ENCODE data around the gene TAB2. TPM values are rescaled to one million over a fixed set of nuclear protein-coding genes. Genes with fewer than 3 reads are reported as not detected.
"Not testable (repeated sequence)": the region's sequence is repeated elsewhere in the genome, so short reads cannot be mapped to it uniquely, and the experiment has no call there.

The TAB2 gene
- total RNA-seq, 1 donor from 2014 or later = 45.1 TPM

- TF ChIP-seq, protein P1, sequence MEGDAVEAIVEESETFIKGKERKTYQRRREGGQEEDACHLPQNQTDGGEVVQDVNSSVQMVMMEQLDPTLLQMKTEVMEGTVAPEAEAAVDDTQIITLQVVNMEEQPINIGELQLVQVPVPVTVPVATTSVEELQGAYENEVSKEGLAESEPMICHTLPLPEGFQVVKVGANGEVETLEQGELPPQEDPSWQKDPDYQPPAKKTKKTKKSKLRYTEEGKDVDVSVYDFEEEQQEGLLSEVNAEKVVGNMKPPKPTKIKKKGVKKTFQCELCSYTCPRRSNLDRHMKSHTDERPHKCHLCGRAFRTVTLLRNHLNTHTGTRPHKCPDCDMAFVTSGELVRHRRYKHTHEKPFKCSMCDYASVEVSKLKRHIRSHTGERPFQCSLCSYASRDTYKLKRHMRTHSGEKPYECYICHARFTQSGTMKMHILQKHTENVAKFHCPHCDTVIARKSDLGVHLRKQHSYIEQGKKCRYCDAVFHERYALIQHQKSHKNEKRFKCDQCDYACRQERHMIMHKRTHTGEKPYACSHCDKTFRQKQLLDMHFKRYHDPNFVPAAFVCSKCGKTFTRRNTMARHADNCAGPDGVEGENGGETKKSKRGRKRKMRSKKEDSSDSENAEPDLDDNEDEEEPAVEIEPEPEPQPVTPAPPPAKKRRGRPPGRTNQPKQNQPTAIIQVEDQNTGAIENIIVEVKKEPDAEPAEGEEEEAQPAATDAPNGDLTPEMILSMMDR (conservative IDR thresholded peaks at IDR 0.05) = no peak
- no peak for DNase-seq (ENCODE audit: low read depth, low spot score)
- Mint-ChIP-seq H3K36me3 (ENCODE audit: low read depth) (no peaks in the 10 kb centered on the region), H3K27ac (ENCODE audit: unreplicated experiment) (no peak overlapping the region), H3K9me3 (no peaks in the 10 kb centered on the region), H3K4me3 (no peak overlapping the region), H3K27me3 (ENCODE audit: low read depth) (no peaks in the 10 kb centered on the region), H3K4me1 (peaks cover 6% of the 10 kb centered on the region)
Observed at GRCh38 chr6:149439626-149440025, 122.1 kb downstream of the TAB2 start.

GRCh38 chr6:149440735-149441671 is 123.5 kb downstream of the TAB2 start:
- H3K4me1 Mint-ChIP-seq = peaks cover 6% of the 10 kb centered on the region
- peak overlapping the region; percentile 27 for H3K27ac Mint-ChIP-seq (ENCODE audit: unreplicated experiment)
- no peaks in the 10 kb centered on the region for H3K27me3 Mint-ChIP-seq (ENCODE audit: low read depth)
- DNase-seq (ENCODE audit: low read depth, low spot score) = no peak
- H3K9me3 Mint-ChIP-seq = no peaks in the 10 kb centered on the region
- TF ChIP-seq, protein P1 (conservative IDR thresholded peaks at IDR 0.05) = no peak
- no peak overlapping the region for H3K4me3 Mint-ChIP-seq
- no peaks in the 10 kb centered on the region for H3K36me3 Mint-ChIP-seq (ENCODE audit: low read depth)

- Mint-ChIP-seq H3K27me3 (ENCODE audit: low read depth) (no peaks in the 10 kb centered on the region), H3K9me3 (no peaks in the 10 kb centered on the region), H3K36me3 (ENCODE audit: low read depth) (no peaks in the 10 kb centered on the region), H3K27ac (ENCODE audit: unreplicated experiment) (no peak overlapping the region), H3K4me1 (peaks cover 6% of the 10 kb centered on the region), H3K4me3 (no peak overlapping the region)
- TF ChIP-seq, protein P1 (conservative IDR thresholded peaks at IDR 0.05) = no peak
- no peak for DNase-seq (ENCODE audit: low read depth, low spot score)
Observed at GRCh38 chr6:149441740-149442139, 124.2 kb downstream of the TAB2 start.

GRCh38 chr6:149443411-149444181 is 126.1 kb downstream of the TAB2 start:
- no peak overlapping the region for H3K4me3 Mint-ChIP-seq

GRCh38 chr6:149444360-149445094 is 127.0 kb downstream of the TAB2 start:
- H3K27me3 Mint-ChIP-seq (ENCODE audit: low read depth); H3K4me3 Mint-ChIP-seq; H3K4me1 Mint-ChIP-seq; H3K36me3 Mint-ChIP-seq (ENCODE audit: low read depth); H3K27ac Mint-ChIP-seq (ENCODE audit: unreplicated experiment); H3K9me3 Mint-ChIP-seq; DNase-seq (ENCODE audit: low read depth, low spot score): not testable (repeated sequence)

More at GRCh38 chr6:149443411-149444181, 126.1 kb downstream of the TAB2 start:
- TF ChIP-seq, protein P1 (conservative IDR thresholded peaks at IDR 0.05) = no peak
- no peaks in the 10 kb centered on the region for H3K9me3 Mint-ChIP-seq
- peaks cover 3% of the 10 kb centered on the region for H3K27me3 Mint-ChIP-seq (ENCODE audit: low read depth)
- H3K27ac Mint-ChIP-seq (ENCODE audit: unreplicated experiment) = no peak overlapping the region
- H3K4me1 Mint-ChIP-seq = peaks cover 6% of the 10 kb centered on the region
- no peaks in the 10 kb centered on the region for H3K36me3 Mint-ChIP-seq (ENCODE audit: low read depth)
- no peak for DNase-seq (ENCODE audit: low read depth, low spot score)

Measured in neural crest cell (in vitro differentiated cells).